GM12891 (cell line): Measurements from ENCODE around the gene KIAA0040.

Experiments
- PAX5 ChIP-seq: IDR thresholded peaks from 2 replicates; pipeline ENCODE4 v1.6.1; 2011; ENCODE audit warnings: low read length, moderate library complexity, mild to moderate bottlenecking; ENCODE audit not compliant: insufficient read depth, severe bottlenecking
- POLR2A ChIP-seq: IDR thresholded peaks from 2 replicates; pipeline ENCODE4 v1.6.1; 2011; ENCODE audit warnings: low read depth, low read length, control low read depth
- POLR2AphosphoS5 ChIP-seq: IDR thresholded peaks from 2 replicates; pipeline ENCODE4 v1.6.1; 2011; ENCODE audit warnings: low read depth, low read length, control low read depth
- POU2F2 ChIP-seq: IDR thresholded peaks from 2 replicates; pipeline ENCODE4 v1.6.1; 2011; ENCODE audit warnings: low read depth, mild to moderate bottlenecking, control low read depth, low read length, moderate library complexity
- SPI1 ChIP-seq: IDR thresholded peaks from 2 replicates; pipeline ENCODE4 v1.6.1; 2011; ENCODE audit warnings: low read depth, low read length, control low read depth
- TAF1 ChIP-seq: IDR thresholded peaks from 2 replicates; pipeline ENCODE4 v1.6.1; 2011; ENCODE audit warnings: low read depth, low read length, control low read depth

- TF ChIP-seq TAF1, result no peak
- TF ChIP-seq POLR2A, result no peak
- TF ChIP-seq SPI1, result no peak
- no peak for TF ChIP-seq POU2F2
- TF ChIP-seq POLR2AphosphoS5, result no peak
- TF ChIP-seq PAX5, result no peak
Observed at GRCh38 chr1:175191659-175192058, 917 bp downstream of the KIAA0040 start.
